ENCODE results near the gene ARFGEF3.

ARFGEF3 gene

GRCh38 chr6:138253731-138254130 is 92.0 kb downstream of the ARFGEF3 start:
- no peak overlapping the region for H3K4me3 Mint-ChIP-seq
- H3K9me3 Mint-ChIP-seq: no peaks in the 10 kb centered on the region
- no peak overlapping the region for H3K27ac Mint-ChIP-seq
- no peaks in the 10 kb centered on the region for H3K4me1 Mint-ChIP-seq (ENCODE audit: low read depth)
- H3K27me3 Mint-ChIP-seq (ENCODE audit: low read depth): peaks cover 6% of the 10 kb centered on the region
- H3K36me3 Mint-ChIP-seq (ENCODE audit: low read depth): no peaks in the 10 kb centered on the region

DNA sequence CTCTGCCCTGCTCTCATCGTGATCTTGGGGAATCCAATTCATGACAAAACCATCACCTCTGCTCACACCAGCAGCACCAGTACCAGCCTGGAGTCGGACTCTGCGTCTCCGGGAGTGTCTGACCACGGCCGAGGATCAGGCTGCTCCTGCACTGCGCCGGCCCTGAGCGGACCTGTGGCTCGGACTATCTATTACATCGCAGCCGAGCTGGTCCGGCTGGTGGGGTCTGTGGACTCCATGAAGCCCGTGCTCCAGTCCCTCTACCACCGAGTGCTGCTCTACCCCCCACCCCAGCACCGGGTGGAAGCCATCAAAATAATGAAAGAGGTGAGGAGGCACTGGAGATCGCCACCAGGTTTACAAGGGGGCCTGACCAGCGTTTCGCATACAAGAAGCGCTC is 93.7 kb downstream of the ARFGEF3 start:
- H3K9me3 Mint-ChIP-seq: no peaks in the 10 kb centered on the region
- H3K36me3 Mint-ChIP-seq (ENCODE audit: low read depth): no peaks in the 10 kb centered on the region
- no peaks in the 10 kb centered on the region for H3K4me1 Mint-ChIP-seq (ENCODE audit: low read depth)
- H3K4me3 Mint-ChIP-seq: no peak overlapping the region
- no peak overlapping the region for H3K27ac Mint-ChIP-seq
- peaks cover 8% of the 10 kb centered on the region for H3K27me3 Mint-ChIP-seq (ENCODE audit: low read depth)

- Mint-ChIP-seq H3K27ac (no peak overlapping the region), H3K27me3 (ENCODE audit: low read depth) (peaks cover 8% of the 10 kb centered on the region)
These were observed 95.9 kb downstream of the ARFGEF3 start for GRCh38 chr6:138257638-138258040.

GRCh38 chr6:138258197-138258596 is 96.5 kb downstream of the ARFGEF3 start:
- Mint-ChIP-seq H3K4me1 (ENCODE audit: low read depth) (no peaks in the 10 kb centered on the region), H3K36me3 (ENCODE audit: low read depth) (no peaks in the 10 kb centered on the region), H3K9me3 (no peaks in the 10 kb centered on the region), H3K4me3 (no peak overlapping the region), H3K27me3 (ENCODE audit: low read depth) (peaks cover 8% of the 10 kb centered on the region), H3K27ac (no peak overlapping the region)

More at GRCh38 chr6:138257638-138258040, 95.9 kb downstream of the ARFGEF3 start:
- Mint-ChIP-seq H3K4me1 (ENCODE audit: low read depth) (no peaks in the 10 kb centered on the region), H3K36me3 (ENCODE audit: low read depth) (no peaks in the 10 kb centered on the region), H3K4me3 (no peak overlapping the region), H3K9me3 (no peaks in the 10 kb centered on the region)

- Mint-ChIP-seq H3K4me1 (ENCODE audit: low read depth) (no peaks in the 10 kb centered on the region), H3K4me3 (no peak overlapping the region), H3K36me3 (ENCODE audit: low read depth) (no peaks in the 10 kb centered on the region), H3K27ac (no peak overlapping the region), H3K27me3 (ENCODE audit: low read depth) (peaks cover 8% of the 10 kb centered on the region), H3K9me3 (no peaks in the 10 kb centered on the region)
These were observed 97.3 kb downstream of the ARFGEF3 start for GRCh38 chr6:138258991-138259390.

GRCh38 chr6:138261116-138261780 is 99.5 kb downstream of the ARFGEF3 start:
- no peaks in the 10 kb centered on the region for H3K4me1 Mint-ChIP-seq (ENCODE audit: low read depth)
- H3K9me3 Mint-ChIP-seq: no peaks in the 10 kb centered on the region
- H3K4me3 Mint-ChIP-seq: no peak overlapping the region
- H3K27ac Mint-ChIP-seq: no peak overlapping the region
- no peaks in the 10 kb centered on the region for H3K36me3 Mint-ChIP-seq (ENCODE audit: low read depth)
- H3K27me3 Mint-ChIP-seq (ENCODE audit: low read depth): peaks cover 12% of the 10 kb centered on the region

DNA sequence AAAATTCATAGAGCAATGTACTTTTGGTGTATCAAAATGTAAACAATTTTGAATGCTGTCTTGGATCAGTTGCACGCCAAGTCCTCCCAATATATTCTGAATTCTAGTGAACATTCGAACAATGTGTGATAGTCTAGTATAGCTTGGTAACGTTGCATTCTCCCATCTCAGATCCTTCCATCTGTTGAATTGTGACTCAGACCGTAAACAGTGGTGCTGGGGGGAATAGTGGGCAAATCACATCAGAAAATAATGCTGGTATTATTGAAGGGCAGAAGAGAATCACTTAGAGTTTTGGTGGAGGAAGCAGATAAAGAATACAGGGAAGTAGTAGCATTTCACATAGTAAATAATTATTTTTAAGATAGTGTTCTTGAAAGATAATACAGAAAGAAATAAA is 102.2 kb downstream of the ARFGEF3 start:
- Mint-ChIP-seq H3K27ac (no peak overlapping the region), H3K4me3 (no peak overlapping the region), H3K4me1 (ENCODE audit: low read depth) (no peaks in the 10 kb centered on the region), H3K27me3 (ENCODE audit: low read depth) (peaks cover 18% of the 10 kb centered on the region), H3K9me3 (no peaks in the 10 kb centered on the region), H3K36me3 (ENCODE audit: low read depth) (no peaks in the 10 kb centered on the region)

GRCh38 chr6:138264372-138264880 is 102.7 kb downstream of the ARFGEF3 start:
- Mint-ChIP-seq H3K27ac (no peak overlapping the region), H3K4me3 (no peak overlapping the region), H3K4me1 (ENCODE audit: low read depth) (no peaks in the 10 kb centered on the region), H3K27me3 (ENCODE audit: low read depth) (peaks cover 18% of the 10 kb centered on the region), H3K36me3 (ENCODE audit: low read depth) (no peaks in the 10 kb centered on the region), H3K9me3 (no peaks in the 10 kb centered on the region)

- no peak overlapping the region for H3K4me3 Mint-ChIP-seq
- H3K27me3 Mint-ChIP-seq (ENCODE audit: low read depth): peaks cover 10% of the 10 kb centered on the region
- no peak overlapping the region for H3K27ac Mint-ChIP-seq
- no peaks in the 10 kb centered on the region for H3K9me3 Mint-ChIP-seq
- H3K36me3 Mint-ChIP-seq (ENCODE audit: low read depth): no peaks in the 10 kb centered on the region
- no peaks in the 10 kb centered on the region for H3K4me1 Mint-ChIP-seq (ENCODE audit: low read depth)
These were observed 104.4 kb downstream of the ARFGEF3 start for GRCh38 chr6:138266095-138266494.

DNA sequence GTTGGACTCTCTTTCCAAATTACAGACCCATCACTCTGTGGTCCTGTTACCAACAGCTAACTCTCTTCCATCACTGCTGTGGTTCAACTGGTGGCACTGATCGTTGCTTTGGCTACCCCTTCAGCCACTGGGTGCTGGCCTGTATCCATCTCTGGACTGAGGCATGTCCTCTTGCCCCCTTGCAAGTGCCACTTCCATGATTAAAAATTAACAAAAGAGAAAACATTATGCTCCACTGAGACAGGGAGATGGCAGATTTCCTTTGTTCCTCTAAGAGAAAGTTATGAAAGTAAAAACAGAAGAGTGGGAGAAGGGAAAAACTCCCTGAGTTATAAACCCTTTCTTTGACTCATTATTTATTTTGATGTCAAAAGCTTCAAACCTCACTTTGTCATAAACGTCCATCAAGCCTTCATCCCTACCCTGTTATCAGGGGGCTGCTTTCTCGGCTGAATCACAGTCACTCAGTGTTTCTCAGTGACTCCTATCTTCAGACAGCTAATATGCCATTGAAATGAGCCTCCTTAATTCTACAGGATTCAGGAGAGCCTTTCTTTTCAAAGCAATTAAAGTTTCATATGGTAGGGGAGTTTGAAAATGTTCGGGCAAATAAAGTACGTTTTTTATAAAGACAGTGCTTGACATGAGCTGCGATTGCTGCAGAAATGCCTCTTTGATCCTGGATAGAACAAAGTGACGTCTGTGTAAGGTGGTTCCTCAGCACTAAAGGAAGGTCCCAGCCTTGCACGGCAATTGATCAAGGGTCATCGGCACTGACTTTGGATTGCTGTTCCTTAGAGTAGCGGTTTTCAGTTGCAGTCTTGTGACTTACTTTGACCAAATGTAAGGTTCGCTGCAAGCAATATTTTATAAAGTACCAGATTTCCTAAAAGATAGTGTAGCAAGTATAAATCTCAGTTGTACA is 106.5 kb downstream of the ARFGEF3 start:
- Mint-ChIP-seq H3K9me3 (no peaks in the 10 kb centered on the region), H3K36me3 (ENCODE audit: low read depth) (no peaks in the 10 kb centered on the region), H3K4me1 (ENCODE audit: low read depth) (no peaks in the 10 kb centered on the region), H3K27ac (no peak overlapping the region), H3K4me3 (no peak overlapping the region), H3K27me3 (ENCODE audit: low read depth) (peaks cover 9% of the 10 kb centered on the region)

- H3K36me3 Mint-ChIP-seq (ENCODE audit: low read depth): no peaks in the 10 kb centered on the region
- no peaks in the 10 kb centered on the region for H3K4me1 Mint-ChIP-seq (ENCODE audit: low read depth)
- no peak overlapping the region for H3K27ac Mint-ChIP-seq
- no peak overlapping the region for H3K4me3 Mint-ChIP-seq
- H3K27me3 Mint-ChIP-seq (ENCODE audit: low read depth): peaks cover 5% of the 10 kb centered on the region
- no peaks in the 10 kb centered on the region for H3K9me3 Mint-ChIP-seq
These were observed 109.7 kb downstream of the ARFGEF3 start for GRCh38 chr6:138271451-138271850.

DNA sequence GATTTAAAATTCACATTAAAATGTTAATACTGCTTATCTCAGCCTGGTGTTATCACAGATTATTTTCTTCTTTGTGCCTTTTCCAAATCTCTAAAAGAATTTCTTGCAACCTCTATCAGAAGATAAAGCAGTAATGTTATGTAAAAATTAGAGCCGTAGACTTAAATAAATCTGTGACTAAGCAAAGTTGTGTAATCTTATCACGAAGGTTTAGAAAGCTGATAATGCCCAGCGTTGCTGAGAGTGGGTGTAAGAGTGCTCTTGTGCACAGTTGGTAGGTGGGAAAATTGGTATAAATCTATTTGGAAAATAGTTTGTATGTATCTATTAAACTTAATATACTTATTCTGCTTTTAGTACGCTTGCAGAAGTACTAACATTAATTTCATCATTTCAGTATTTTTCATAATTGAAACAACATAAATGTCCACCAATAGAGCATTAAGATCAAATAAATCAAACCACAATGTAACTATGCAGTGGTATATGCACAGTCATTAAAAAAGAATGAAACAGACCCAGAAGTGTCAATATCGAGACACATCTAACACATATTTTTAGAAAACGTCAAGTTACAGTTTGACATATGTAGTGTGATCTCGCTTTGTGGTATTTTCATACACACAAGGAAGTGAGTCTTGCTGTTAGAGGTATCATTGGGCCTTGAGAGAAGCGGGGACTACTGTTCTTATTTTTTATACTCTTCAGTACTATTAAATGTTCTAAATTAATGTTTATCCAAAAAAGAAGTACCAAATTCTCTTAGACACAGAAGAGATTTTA is 111.0 kb downstream of the ARFGEF3 start:
- Mint-ChIP-seq H3K4me3 (no peak overlapping the region), H3K4me1 (ENCODE audit: low read depth) (no peaks in the 10 kb centered on the region), H3K9me3 (no peaks in the 10 kb centered on the region), H3K27me3 (ENCODE audit: low read depth) (peaks cover 5% of the 10 kb centered on the region), H3K27ac (no peak overlapping the region), H3K36me3 (ENCODE audit: low read depth) (no peaks in the 10 kb centered on the region)

GRCh38 chr6:138275976-138276375 is 114.2 kb downstream of the ARFGEF3 start:
- Mint-ChIP-seq H3K27ac (no peak overlapping the region), H3K4me1 (ENCODE audit: low read depth) (no peaks in the 10 kb centered on the region), H3K36me3 (ENCODE audit: low read depth) (no peaks in the 10 kb centered on the region), H3K9me3 (no peaks in the 10 kb centered on the region), H3K4me3 (no peak overlapping the region), H3K27me3 (ENCODE audit: low read depth) (no peaks in the 10 kb centered on the region)

GRCh38 chr6:138277835-138278234 is 116.1 kb downstream of the ARFGEF3 start:
- Mint-ChIP-seq H3K27ac (no peak overlapping the region), H3K4me1 (ENCODE audit: low read depth) (no peaks in the 10 kb centered on the region), H3K27me3 (ENCODE audit: low read depth) (peaks cover 5% of the 10 kb centered on the region), H3K36me3 (ENCODE audit: low read depth) (no peaks in the 10 kb centered on the region), H3K9me3 (no peaks in the 10 kb centered on the region), H3K4me3 (no peak overlapping the region)
